Adrenal gland (tissue), 12 donors: ENCODE measurements around the gene ZBTB7C. TPM values are rescaled to one million over a fixed set of nuclear protein-coding genes. Genes with fewer than 3 reads are reported as not detected.

ENCODE experiments used
- DNase-seq, 7 donors: peaks; one replicate each; pipeline ENCODE4 v3.0.0-alpha.2; 2019 to 2020
- H3K27ac ChIP-seq, 5 donors: fragments of 200-600 bp; sonication (generic) in 4 of 5; 1 replicate in 3 of 5; 2 replicates in 2 of 5; pipeline versions ENCODE4 v1.5.1 to v1.8.0; 2016 to 2020; ENCODE audit warnings: mild to moderate bottlenecking in 1 of 5
- H3K27me3 ChIP-seq: fragments of 200-600 bp; 2 replicates; pipeline ENCODE4 v1.8.0; 2021
- H3K36me3 ChIP-seq, 2 donors: fragments of 200-600 bp; replicated peaks in 1 of 2; 1 replicate in 1 of 2; 2 replicates in 1 of 2; pipeline versions ENCODE4 v1.5.1 to v1.8.0; 2018 to 2022
- H3K4me1 ChIP-seq, 2 donors: fragments of 200-600 bp; replicated peaks in 1 of 2; 1 replicate in 1 of 2; 2 replicates in 1 of 2; pipeline versions ENCODE4 v1.5.1 to v1.8.0; 2018 to 2021
- H3K4me3 ChIP-seq, 4 donors: fragments of 200-600 bp; sonication (generic) in 3 of 4; one replicate each; pipeline ENCODE4 v1.5.1; 2016 to 2018
- H3K9me3 ChIP-seq, 3 donors: fragments of 200-600 bp; sonication (generic) in 1 of 3; replicated peaks in 1 of 3; 1 replicate in 2 of 3; 2 replicates in 1 of 3; pipeline versions ENCODE4 v1.5.1 to v1.8.0; 2016 to 2021
- CTCF ChIP-seq, 6 experiments: fragments of 450-650 bp in 4 of 6; fragments of 200-600 bp in 2 of 6; sonication (generic) in 1 of 6; IDR thresholded peaks; 1 replicate in 5 of 6; 2 replicates in 1 of 6; pipeline versions ENCODE4 v1.5.1 to v1.8.0; 2016 to 2021; ENCODE audit warnings: antibody characterized with exemption in 6 of 6, mild to moderate bottlenecking in 2 of 6, moderate library complexity in 1 of 6
- POLR2A ChIP-seq, 2 donors: fragments of 450-650 bp; IDR thresholded peaks; one replicate each; pipeline ENCODE4 v1.6.1; 2017; ENCODE audit warnings: antibody characterized with exemption in 2 of 2, mild to moderate bottlenecking in 2 of 2, moderate library complexity in 1 of 2
- WGBS, 4 donors: extraction: QIAGEN DNeasy Blood & Tissue Kit in 2 of 4; methylation state at CpG; one replicate each; pipeline versions ENCODE4 v1.1.5 to v1.1.7; 2013 to 2017; 5-methylcytosine and 5-hydroxymethylcytosine counted together
- intact Hi-C, 2 donors: fragments of 100-400 bp; cut with DNase I; formaldehyde crosslinking; loops; one replicate each; pipeline versions ENCODE4 v1.14.1 to v1.15.0; 2022 to 2023
- polyA plus RNA-seq, 3 donors: library from polyadenylated mRNA; stranded (reverse); fragments of 200-250 nt in 2 of 3; fragments of 350-450 nt in 1 of 3; fragmentation: Illumina TruSeq in 1 of 3; extraction: RNeasy Lipid Tissue Mini Kit (QIAGEN cat#74804) in 1 of 3; gene quantifications; one replicate each; pipeline ENCODE4 v1.2.3, GENCODE V29; 2013 to 2014
- total RNA-seq, 9 donors: library from RNA; depleted of rRNA in 4 of 9; stranded (reverse); fragments of >200 nt in 4 of 9; fragments of 120-200 nt in 1 of 9; fragmentation: NEBNext Ultra II Directional in 1 of 9; extraction: Animal tissue kit (Norgen Biotek cat#: 25700) in 1 of 9; gene quantifications; one replicate each; pipeline versions ENCODE4 v1.1.0 to v1.2.4, GENCODE V29; 2013 to 2023
- donor health status: healthy with polysubstance abuse.
- donor health status: Bipolar disorder and iron deficiency.
- donor health status: DM: yes; HTN: yes; CAD: no.
- donor health status: DM: no; HTN: no; CAD: no.
- donor health status: DM: no; HTN: no; CAD: no.
- donor health status: DM: yes; HTN: yes; CAD: no.

ZBTB7C gene
- total and polyA plus RNA-seq, 12 donors: 5.2 to 42.8 (median 26.8) TPM

- no peaks in the 10 kb centered on the region for H3K9me3 ChIP-seq
- TF ChIP-seq POLR2A (IDR thresholded peaks at IDR 0.05) (no peak), CTCF (IDR thresholded peaks at IDR 0.05) (no peak)
- peaks cover 5 to 11% of the 10 kb centered on the region in 2 donors for H3K4me1 ChIP-seq
- H3K36me3 ChIP-seq: no peaks in the 10 kb centered on the region
- WGBS, 4 donors: 63 to 75% (median 71%) methylated on average over 11 of the region's 11 CpGs
- H3K4me3 ChIP-seq: no peak overlapping the region
- DNase-seq: peak in 3 of 7 donors; percentile 12 to 39 (median 16)
- no peaks in the 10 kb centered on the region for H3K27me3 ChIP-seq
- peak overlapping the region in 1 of 5 donors; percentile 21 for H3K27ac ChIP-seq
- intact Hi-C loops: loop anchor here in 1 of 2 donors (10.0 kb wide), 1 partner anchor 882 kb away; no protein-coding TSS in a partner anchor
These were observed 52.1 kb downstream of the ZBTB7C start for GRCh38 chr18:48356909-48357631.

- Histone ChIP-seq H3K27ac (peak overlapping the region in 1 of 5 donors; percentile 21), H3K4me3 (no peak overlapping the region), H3K4me1 (peaks cover 5 to 11% of the 10 kb centered on the region in 2 donors), H3K36me3 (no peaks in the 10 kb centered on the region), H3K27me3 (no peaks in the 10 kb centered on the region), H3K9me3 (no peaks in the 10 kb centered on the region)
- no peak for TF ChIP-seq POLR2A (IDR thresholded peaks at IDR 0.05)
- no peak for TF ChIP-seq CTCF (IDR thresholded peaks at IDR 0.05)
- intact Hi-C loops: loop anchor here in 1 of 2 donors (10.0 kb wide), 1 partner anchor 881 kb away; no protein-coding TSS in a partner anchor
- WGBS, 4 donors: 89 to 97% (median 95%) methylated on average over 5 to 7 of the region's 7 CpGs
- peak in 2 of 7 donors; percentile 4 to 35 for DNase-seq
These were observed 52.9 kb downstream of the ZBTB7C start for GRCh38 chr18:48356151-48356745.

- Histone ChIP-seq H3K27me3 (no peaks in the 10 kb centered on the region), H3K9me3 (no peaks in the 10 kb centered on the region), H3K36me3 (no peaks in the 10 kb centered on the region), H3K4me1 (peaks cover 5 to 11% of the 10 kb centered on the region in 2 donors), H3K4me3 (no peak overlapping the region), H3K27ac (peak overlapping the region in 1 of 5 donors; percentile 35)
- peak in 3 of 7 donors; percentile 5 to 44 (median 11) for DNase-seq
- no peak for TF ChIP-seq POLR2A (IDR thresholded peaks at IDR 0.05)
- no peak for TF ChIP-seq CTCF (IDR thresholded peaks at IDR 0.05)
- intact Hi-C loops: loop anchor here in 1 of 2 donors (10.0 kb wide), 1 partner anchor 881 kb away; no protein-coding TSS in a partner anchor
- WGBS, 4 donors: 75 to 83% (median 79%) methylated on average over 13 to 15 of the region's 15 CpGs
These were observed 53.7 kb downstream of the ZBTB7C start for GRCh38 chr18:48355276-48356115.
